Posterior cingulate gyrus (tissue), 11 donors: ENCODE results near the gene KRTAP10-4.
A peak's percentile ranks its signal among the peaks of the same experiment; 100 is the strongest.

Experiments
- DNase-seq, 10 donors: peaks; one replicate each; pipeline versions ENCODE4 v3.0.0 to v3.0.0-alpha.2; 2020 to 2021; ENCODE audit warnings: mixed read lengths in 3 of 10
- intact Hi-C: fragments of 100-400 bp; cut with DNase I; formaldehyde crosslinking; loops from one replicate; pipeline ENCODE4 v1.15.1; 2023

KRTAP10-4 gene

DNA sequence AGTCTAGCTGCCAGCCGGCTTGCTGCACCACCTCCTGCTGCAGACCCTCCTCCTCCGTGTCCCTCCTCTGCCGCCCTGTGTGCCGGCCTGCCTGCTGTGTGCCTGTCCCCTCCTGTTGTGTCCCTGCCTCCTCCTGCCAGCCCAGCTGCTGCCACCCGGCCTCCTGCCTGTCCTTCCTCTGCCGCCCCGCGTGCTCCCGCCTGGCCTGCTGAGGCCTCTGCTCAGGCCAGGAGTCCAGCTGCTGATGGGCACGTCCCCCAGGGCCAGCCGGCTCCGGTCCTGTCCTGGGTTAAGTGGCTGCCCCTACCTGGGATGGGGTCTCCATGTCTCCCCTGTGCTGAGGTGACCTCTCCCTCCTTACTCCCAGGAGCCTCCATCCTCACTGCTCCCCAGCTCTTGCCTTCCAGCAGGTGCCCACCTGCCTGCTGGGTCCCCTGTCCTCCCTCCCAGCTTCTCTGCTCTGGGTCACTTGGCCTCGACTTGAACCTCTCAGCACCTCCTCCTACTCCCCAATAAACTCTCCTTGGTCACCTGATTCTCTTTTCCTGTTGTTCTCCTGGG, 39.2 kb downstream of the KRTAP10-4 start:
- intact Hi-C loops, result no loop called here
- DNase-seq, result peak in 2 of 10 donors; percentile 39 to 71

DNA sequence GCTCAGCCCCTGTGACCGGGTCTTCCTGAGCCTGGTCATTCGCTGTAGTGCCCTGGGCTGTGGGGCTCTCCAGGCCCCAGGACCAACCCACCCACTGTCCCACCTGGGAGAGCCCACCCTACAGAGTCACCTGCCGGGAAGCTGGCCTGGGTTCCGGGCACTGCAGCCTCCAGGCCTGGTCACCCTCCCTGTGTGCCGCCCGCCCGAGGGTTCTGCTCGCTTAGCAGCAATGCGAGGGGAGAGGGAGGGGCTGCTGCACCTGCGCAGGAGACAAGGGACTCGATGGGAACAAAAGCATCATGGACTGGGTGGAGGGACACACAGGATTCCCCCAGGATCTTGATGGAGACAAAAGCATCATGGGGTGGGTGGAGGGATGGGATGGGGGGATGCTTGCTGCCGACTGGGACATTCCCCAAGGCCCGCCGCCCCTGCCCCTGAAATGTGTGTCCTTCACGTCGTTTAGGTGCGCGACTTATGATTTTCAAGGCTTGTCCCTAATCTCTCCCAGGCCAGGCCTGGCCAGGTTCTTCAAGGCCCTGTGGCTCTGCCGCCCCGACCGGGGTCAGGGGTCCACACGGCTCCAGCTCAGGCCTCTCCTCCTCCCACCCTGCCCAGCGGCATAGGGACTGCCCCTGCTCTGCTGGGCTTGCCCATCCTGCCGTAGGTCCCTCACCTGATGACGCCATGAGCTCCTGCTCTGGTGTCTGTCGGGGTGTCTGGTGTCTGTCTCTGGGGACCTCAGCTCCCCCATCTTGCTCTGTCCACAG, 40.0 kb downstream of the KRTAP10-4 start:
- intact Hi-C loops, result no loop called here
- peak in 2 of 10 donors; percentile 60 to 61 for DNase-seq

DNA sequence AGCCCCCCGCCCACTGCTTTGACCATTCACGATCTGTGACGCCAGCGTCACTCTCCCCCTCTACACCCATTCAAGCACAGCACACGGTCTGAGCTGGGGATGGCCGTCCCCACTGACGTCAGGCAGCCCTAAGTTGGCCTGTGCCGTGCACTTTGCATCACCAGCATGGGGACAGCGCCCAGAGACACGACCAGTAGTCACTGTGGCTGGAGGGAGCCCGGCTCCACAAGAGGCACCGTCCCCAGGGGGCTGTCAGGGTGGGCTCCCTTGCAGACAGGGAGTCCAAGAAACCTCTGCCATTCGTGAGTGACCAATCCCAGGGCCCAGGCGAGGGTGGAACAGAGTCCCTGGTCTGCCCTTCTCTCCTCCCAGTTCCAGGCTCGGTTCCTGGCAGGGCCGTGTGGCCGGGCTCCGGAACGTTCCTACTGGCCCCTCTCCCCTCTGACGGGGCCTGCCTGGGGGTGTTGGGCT, 40.7 kb downstream of the KRTAP10-4 start:
- intact Hi-C loops, result no loop called here

DNA sequence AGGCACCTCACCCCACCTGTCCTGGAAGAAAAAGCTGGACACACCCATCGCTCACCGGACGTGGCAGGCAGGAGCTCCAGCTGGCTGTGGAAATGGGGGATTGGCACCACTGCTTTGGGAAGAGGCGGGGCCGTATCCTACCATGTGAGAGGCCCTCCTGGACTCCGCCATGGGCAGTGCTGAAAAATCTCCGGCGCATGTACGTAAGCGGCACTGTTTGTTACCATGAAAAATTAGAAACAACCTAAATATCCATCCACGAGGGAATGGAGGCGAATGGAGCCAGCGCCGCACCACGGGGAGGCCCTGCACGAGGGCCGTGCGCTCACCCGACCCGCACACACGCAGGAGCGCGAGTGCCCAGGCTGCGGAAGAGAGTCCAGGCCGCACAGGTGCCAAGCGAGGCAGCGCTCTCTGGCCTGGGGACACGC, 41.4 kb downstream of the KRTAP10-4 start:
- intact Hi-C loops, result no loop called here
- peak in 2 of 10 donors; percentile 39 to 65 for DNase-seq

More for the DNA sequence above, 40.7 kb downstream of the KRTAP10-4 start:
- DNase-seq, result peak in 2 of 10 donors; percentile 56 to 64

DNA sequence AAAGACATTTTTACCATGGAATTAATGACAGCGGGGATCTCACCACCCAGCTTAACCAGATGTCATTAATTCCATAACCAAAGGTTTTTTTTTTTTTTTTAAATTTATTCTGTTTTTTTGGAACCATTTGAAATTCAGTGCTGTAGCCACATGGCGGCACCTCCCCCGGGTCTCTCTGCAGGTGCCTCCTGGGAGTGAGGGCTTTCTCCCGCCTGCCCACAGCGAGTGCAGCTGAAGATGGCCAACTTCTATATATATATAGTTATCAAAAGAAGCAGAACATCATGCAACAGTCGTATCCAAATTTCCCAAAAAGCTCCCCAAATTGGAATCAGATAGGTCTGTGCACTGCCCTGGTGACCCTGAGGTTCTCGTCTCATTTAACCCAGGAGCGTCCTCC, 41.9 kb downstream of the KRTAP10-4 start:
- intact Hi-C loops, result no loop called here
- peak in 1 of 10 donors; percentile 70 for DNase-seq

DNA sequence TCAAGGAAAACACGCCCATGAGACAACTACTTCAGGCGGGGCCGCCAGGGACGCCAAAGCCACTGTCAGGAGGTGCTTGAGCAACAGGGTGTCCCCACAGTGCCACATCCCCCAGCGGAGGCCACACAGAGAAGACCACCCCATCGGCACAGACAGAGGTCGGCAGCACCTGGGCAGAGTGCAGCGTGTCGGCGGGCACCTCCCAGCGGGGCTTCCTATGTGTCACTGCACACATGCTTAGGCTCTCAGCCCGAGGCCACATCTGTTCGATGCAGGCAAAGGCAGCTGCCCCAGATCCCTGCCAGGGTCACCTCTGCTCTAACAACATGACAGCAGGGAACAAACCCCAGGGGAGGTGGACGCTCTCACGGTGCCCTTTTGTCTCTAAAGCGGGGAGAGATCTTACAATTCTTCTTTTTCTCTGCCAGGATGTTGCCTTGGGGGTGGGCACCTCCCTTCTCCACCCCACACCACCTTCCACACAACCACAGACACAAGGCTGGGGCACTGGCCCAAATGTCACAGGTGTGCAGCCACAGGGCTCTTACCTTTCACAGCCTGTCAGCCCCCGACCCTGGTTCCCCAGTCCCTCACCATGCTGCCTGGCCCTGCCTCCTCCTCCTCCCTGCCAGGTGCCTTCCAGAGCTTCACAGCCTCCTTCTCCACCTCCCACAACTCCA, 42.5 kb downstream of the KRTAP10-4 start:
- intact Hi-C loops, result no loop called here
- peak in 2 of 10 donors; percentile 50 to 62 for DNase-seq

DNA sequence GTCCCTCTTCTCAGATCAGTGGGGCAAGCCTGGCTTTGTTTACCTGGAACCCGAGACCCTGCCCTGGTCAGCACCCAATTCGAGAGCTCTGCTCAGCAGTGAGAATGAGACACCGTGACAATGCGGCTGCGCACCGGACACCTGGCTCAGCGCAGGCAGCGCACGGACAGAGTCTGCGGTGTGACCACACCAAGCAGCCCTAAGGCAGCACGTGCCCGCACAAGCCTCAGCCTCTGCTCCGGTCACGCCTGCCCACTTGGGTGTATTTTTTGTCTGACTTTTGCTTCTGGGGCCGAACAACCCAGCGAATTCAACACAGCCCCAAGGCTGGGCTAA, 43.0 kb downstream of the KRTAP10-4 start:
- peak in 2 of 10 donors; percentile 37 to 58 for DNase-seq

DNA sequence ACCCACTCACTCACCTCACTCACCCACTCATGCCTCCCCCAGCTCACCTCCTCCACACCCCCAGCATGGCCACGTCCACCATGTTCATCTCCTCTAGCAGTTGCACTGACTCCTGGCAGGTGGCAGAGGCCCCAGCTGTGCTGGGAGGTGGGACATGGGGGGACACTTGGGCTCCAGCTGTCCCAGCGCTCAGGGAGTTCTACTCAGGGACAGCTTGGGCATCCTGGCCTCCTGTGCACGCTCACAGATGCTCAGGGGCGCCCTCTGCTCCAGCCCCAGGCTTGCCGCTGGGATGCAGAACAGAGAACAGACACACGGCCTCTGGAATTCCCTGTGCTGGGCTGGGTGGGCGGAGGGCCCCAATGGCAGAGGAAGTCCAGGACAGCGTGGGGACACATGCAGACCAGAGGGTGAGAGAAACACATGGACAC, 43.6 kb downstream of the KRTAP10-4 start:
- DNase-seq, result peak in 1 of 10 donors; percentile 46
- intact Hi-C loops, result no loop called here

More for the DNA sequence above, 43.0 kb downstream of the KRTAP10-4 start:
- intact Hi-C loops, result no loop called here

DNA sequence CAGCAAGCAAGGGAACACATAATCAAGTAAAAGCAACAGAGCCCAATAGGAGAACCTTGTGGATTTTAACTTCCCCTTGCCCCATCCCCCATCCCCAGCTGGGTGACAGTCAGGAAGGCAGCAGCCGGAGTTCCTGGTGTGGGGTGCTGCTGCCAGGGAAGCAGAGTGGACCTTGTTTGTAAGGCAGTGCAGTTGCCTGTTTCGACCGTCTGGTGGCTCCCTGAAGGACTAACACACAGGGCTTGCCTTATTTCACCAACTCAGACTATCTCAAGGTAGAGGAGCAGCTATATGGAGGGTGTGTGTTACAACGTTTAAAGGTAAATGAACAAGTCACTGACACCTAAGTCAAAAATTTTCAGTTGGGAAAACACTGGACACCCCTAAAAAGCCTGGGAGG, 45.0 kb downstream of the KRTAP10-4 start:
- peak in 1 of 10 donors; percentile 8 for DNase-seq
- intact Hi-C loops, result no loop called here

DNA sequence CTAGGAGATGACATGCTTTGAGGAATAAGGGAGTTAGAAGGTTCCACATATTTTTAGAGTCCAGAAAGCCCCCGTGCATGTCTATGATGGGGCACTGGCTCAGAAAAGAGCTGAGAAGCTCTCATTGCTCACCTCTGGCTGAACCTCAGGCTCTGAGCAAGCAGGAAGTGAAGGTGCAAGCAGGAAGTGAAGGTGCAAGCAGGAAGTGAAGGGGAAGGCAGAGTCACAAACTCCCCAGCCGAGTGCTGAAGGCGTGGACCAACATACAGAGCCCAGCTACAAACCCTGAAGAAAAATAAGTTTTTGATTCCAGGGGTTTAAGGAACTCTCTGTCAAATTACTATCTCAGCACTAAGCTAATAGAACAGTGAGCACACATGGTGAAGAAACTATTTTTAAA, 45.4 kb downstream of the KRTAP10-4 start:
- no peak for DNase-seq
- intact Hi-C loops, result no loop called here

DNA sequence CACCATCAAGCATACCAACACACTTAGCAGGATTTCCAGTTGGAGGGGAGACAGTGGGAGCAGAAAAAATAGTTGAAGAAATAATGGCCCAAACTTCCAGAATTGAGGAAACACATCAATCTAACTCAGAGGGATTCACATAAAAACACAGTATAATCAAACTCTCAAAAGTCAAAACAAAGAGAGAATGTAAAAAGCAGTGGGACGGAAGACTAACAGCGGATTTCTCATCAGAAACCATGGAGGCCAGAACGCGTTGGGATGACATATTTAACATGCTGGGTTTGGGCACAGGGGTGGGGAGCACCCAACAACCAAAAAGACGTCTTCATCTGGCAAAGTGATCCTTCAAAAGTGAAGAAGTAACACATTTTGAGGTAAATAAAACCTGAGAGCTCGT, 46.4 kb downstream of the KRTAP10-4 start:
- intact Hi-C loops, result no loop called here
- DNase-seq, result no peak

DNA sequence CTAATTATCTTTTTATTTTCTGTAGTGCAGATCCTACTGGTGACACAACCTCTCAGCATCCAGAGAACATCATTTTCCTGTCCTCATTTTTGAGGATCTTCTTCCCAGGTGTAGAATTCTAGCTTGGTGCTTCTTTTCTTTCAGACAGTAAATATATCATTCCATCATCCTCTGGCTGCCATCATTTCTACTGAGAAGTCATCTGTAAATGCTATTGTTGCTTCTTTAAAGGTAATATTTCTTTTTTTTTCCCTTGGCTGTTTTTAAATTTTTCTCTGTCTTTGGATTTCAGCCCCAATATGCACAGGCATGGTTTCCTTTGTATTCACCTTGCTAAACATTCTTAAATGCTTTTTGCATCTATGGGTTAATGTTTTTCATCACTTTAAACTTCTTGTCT, 50.0 kb downstream of the KRTAP10-4 start:
- DNase-seq, result no peak
- intact Hi-C loops, result no loop called here
